AG20443 (cell line): ENCODE data around the gene SLC7A4.
A peak's percentile ranks its signal among the peaks of the same experiment; 100 is the strongest.
"Not testable (repeated sequence)": the region's sequence is repeated elsewhere in the genome, so short reads cannot be mapped to it uniquely, and the experiment has no call there.

Experiments
- DNase-seq: peaks from one replicate; pipeline ENCODE4 v3.0.0; 2012; ENCODE audit warnings: low spot score, mixed read lengths

The SLC7A4 gene

GRCh38 chr22:21020802-21021429, 11.4 kb downstream of the SLC7A4 start:
- peak; percentile 42 for DNase-seq

- DNase-seq, result no peak
Measured at GRCh38 chr22:21018314-21018713, 14.0 kb downstream of the SLC7A4 start.

- no peak for DNase-seq
Measured at GRCh38 chr22:21016644-21017420, 15.5 kb downstream of the SLC7A4 start.

GRCh38 chr22:21015466-21016006, 16.8 kb downstream of the SLC7A4 start:
- DNase-seq, result no peak

- peak; percentile 44 for DNase-seq
Measured at GRCh38 chr22:21014726-21015465, 17.5 kb downstream of the SLC7A4 start, which contains the start of gene P2RX6. Gene P2RX6, plus strand, starts transcription at chr22:21015165. Its CDS starts 10 bp downstream, at chr22:21015175.

- DNase-seq, result peak; percentile 97
Measured at GRCh38 chr22:21014202-21014725, 18.1 kb downstream of the SLC7A4 start.

GRCh38 chr22:21013657-21014201, 18.6 kb downstream of the SLC7A4 start:
- no peak for DNase-seq

GRCh38 chr22:21012446-21013407, 19.6 kb downstream of the SLC7A4 start:
- no peak for DNase-seq

GRCh38 chr22:21010426-21011113, 21.8 kb downstream of the SLC7A4 start:
- DNase-seq, result no peak

GRCh38 chr22:21009638-21010425, 22.5 kb downstream of the SLC7A4 start:
- peak; percentile 58 for DNase-seq

GRCh38 chr22:21009208-21009607, 23.2 kb downstream of the SLC7A4 start:
- DNase-seq, result not testable (repeated sequence)

- DNase-seq, result no peak
Measured at GRCh38 chr22:21003782-21004181, 28.6 kb downstream of the SLC7A4 start.

GRCh38 chr22:21001601-21002325, 30.6 kb downstream of the SLC7A4 start, which contains the start of gene THAP7:
Gene THAP7, minus strand, starts transcription at chr22:21002118. Its CDS starts 207 bp downstream, at chr22:21001911.
- DNase-seq, result peak; percentile 97

GRCh38 chr22:21000987-21001600, 31.3 kb downstream of the SLC7A4 start:
- no peak for DNase-seq

GRCh38 chr22:21000207-21000986, 32.0 kb downstream of the SLC7A4 start:
- DNase-seq, result no peak

- DNase-seq, result no peak
Measured at GRCh38 chr22:20999350-21000206, 32.8 kb downstream of the SLC7A4 start.
